Muscle layer of colon (tissue), 2 donors: ENCODE measurements around the gene ROGDI.

Source experiments
- H3K27ac ChIP-seq: one replicate; pipeline ENCODE4 v1.7.0; 2013; ENCODE audit warnings: low read depth, mild to moderate bottlenecking, low read length, moderate library complexity
- H3K27me3 ChIP-seq, 2 donors: one replicate each; pipeline ENCODE4 v1.7.0; 2013; ENCODE audit warnings: low read length in 2 of 2, mild to moderate bottlenecking in 2 of 2; ENCODE audit not compliant: insufficient read depth in 2 of 2, control insufficient read depth in 1 of 2
- H3K36me3 ChIP-seq: one replicate; pipeline ENCODE4 v1.7.0; 2013; ENCODE audit warnings: mild to moderate bottlenecking, low read length; ENCODE audit not compliant: insufficient read depth
- H3K4me1 ChIP-seq: one replicate; pipeline ENCODE4 v1.7.0; 2013; ENCODE audit warnings: mild to moderate bottlenecking, low read length; ENCODE audit not compliant: insufficient read depth
- H3K4me3 ChIP-seq, 2 donors: one replicate each; pipeline ENCODE4 v1.7.0; 2013; ENCODE audit warnings: low read length in 2 of 2, low read depth in 1 of 2, mild to moderate bottlenecking in 1 of 2, moderate library complexity in 1 of 2
- H3K9ac ChIP-seq: one replicate; pipeline ENCODE4 v1.7.0; 2013; ENCODE audit warnings: low read length
- H3K9me3 ChIP-seq: one replicate; pipeline ENCODE4 v1.7.0; 2013; ENCODE audit warnings: mild to moderate bottlenecking, low read length
- donor health status: abdominal sarcoma.
- donor health status: Adenocarcinoma of cecum.

ROGDI gene

DNA sequence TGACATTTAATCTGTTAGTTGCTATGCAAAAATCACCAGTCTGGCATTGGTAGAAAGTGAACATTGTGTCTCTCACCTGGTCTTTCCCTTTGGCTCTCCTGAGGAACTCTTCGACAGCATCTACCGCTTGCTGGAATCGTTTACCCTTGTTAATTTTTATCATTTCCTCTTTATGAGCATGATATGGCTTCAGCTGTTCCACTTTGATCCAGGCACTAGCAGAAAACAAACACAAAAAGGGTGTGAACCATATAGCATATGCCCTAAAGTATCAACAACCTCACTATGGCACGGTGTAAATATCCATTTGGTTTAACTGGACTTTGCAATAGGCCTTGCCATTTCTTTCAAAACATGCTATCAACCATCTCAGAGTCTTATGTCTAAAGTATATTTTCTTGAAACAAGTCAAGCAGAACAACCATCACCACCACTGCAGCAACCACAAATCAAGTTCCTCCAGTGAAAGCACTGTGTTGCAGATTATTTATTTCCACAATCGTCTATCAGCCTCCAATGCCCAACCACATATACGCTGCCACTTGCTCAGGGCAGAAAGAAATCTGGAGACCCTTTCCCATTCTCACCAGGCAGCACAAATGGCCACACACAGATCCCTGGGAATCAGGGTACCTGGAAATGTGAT is 30.4 kb upstream of the ROGDI start:
- Histone ChIP-seq H3K9me3 (no peaks in the 10 kb centered on the region), H3K9ac (no peak overlapping the region), H3K36me3 (peaks cover 71% of the 10 kb centered on the region), H3K4me1 (no peaks in the 10 kb centered on the region), H3K27ac (no peak overlapping the region), H3K27me3 (no peaks in the 10 kb centered on the region), H3K4me3 (no peak overlapping the region)

- Histone ChIP-seq H3K9ac (no peak overlapping the region), H3K27ac (no peak overlapping the region), H3K4me1 (no peaks in the 10 kb centered on the region), H3K4me3 (no peak overlapping the region), H3K27me3 (no peaks in the 10 kb centered on the region), H3K9me3 (no peaks in the 10 kb centered on the region), H3K36me3 (peaks cover 70% of the 10 kb centered on the region)
These were observed 29.2 kb upstream of the ROGDI start for GRCh38 chr16:4831616-4832015.

DNA sequence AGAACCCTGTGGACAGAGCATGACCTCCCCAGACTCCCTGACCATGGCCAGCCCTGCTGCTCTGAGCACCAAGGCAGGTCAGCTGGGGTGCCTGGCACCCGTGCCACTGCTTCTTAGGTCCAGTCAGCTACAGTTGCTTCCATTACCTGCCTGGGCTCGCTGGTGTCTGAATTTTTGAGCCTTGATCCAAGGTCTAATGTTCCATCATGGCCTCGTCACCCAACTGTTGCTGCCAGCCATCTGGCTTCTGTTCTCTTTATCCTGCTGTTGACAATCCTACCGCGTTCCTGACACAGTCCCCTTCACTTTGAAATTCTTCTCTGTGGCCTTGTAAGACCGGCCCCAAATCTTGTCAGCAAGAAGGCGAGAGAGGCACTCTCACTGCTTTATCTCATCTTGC is 28.0 kb upstream of the ROGDI start:
- Histone ChIP-seq H3K9ac (no peak overlapping the region), H3K4me1 (no peaks in the 10 kb centered on the region), H3K27me3 (no peaks in the 10 kb centered on the region), H3K36me3 (peaks cover 71% of the 10 kb centered on the region), H3K4me3 (no peak overlapping the region), H3K9me3 (no peaks in the 10 kb centered on the region), H3K27ac (no peak overlapping the region)

DNA sequence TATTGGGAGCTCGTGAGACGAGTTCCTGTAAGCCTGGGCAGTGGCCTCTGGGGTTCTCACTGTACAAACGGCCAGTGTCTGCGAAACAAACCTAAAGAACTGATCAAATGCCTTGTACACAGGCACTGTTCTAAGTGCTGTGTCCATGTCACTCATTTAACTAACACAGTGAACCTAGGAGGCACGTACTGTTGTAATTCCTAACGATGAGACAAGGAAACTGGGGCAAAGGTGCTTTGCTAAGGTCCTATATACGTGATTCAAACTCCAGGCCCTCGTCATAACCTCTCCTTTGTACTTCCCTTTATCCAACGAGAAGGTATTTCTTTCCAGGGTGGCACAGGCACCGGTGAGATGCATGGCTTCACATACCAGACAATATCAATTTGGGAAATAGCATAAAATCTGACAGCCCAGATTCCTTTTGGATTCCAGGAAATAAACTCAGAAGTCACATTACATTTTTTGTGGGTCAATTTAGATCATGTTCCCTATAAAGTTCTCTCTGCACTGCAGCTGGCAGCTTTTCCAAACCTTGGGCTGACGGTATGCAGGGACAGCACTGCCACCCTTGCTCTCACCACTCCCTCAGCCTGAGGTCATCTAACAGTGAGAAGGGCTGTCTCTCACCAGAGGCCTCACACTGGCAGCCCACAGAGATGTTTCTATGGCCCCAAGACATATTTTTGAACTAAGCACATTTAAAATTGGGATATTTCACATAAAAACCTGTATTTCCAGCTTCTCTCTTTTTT is 26.3 kb upstream of the ROGDI start:
- no peaks in the 10 kb centered on the region for H3K27me3 ChIP-seq
- H3K4me1 ChIP-seq, result no peaks in the 10 kb centered on the region
- no peak overlapping the region for H3K27ac ChIP-seq

DNA sequence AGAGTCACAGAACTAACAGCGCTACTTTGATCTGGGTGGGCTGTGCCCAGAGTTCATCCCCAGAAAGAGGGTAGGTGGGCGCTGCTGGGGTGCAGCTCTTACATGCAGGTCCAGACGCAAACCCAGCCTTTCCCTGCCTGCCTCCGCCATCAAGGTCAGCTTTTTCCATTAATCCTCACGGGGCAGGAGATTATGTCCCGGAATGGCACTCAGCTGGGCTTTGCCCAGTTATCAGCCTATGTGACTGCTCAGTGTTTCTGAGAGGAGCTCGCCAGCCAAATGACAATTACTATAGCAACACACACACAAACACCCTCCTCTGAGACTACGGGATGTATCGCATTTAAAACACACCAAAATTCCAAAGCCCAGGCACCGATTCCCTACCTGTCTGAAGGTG is 24.5 kb upstream of the ROGDI start:
- Histone ChIP-seq H3K9ac (no peak overlapping the region), H3K36me3 (peaks cover 80% of the 10 kb centered on the region), H3K4me1 (no peaks in the 10 kb centered on the region), H3K4me3 (no peak overlapping the region), H3K27ac (no peak overlapping the region), H3K9me3 (no peaks in the 10 kb centered on the region), H3K27me3 (no peaks in the 10 kb centered on the region)

More for the DNA sequence above, 26.3 kb upstream of the ROGDI start:
- no peaks in the 10 kb centered on the region for H3K9me3 ChIP-seq
- H3K4me3 ChIP-seq, result no peak overlapping the region
- peaks cover 80% of the 10 kb centered on the region for H3K36me3 ChIP-seq
- H3K9ac ChIP-seq, result no peak overlapping the region

DNA sequence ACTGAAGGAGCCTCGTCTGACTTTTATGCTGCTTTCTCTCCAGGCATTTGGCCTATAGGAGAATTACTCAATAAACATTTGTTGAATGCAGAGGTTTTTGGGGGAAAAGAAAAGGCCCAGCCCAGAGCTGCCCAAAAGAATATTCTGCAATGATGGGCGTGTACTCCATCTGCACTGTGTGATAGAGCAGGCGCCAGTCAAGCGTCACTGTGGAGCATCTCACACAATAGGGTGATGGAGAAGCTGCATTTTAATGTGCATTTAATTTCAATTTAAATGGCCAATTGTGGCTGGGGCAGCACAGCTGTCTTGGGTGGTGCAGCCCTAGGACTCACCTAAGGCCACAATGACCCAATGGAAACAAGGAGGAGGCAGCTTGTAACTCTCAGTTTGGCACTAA is 24.1 kb upstream of the ROGDI start:
- no peaks in the 10 kb centered on the region for H3K9me3 ChIP-seq
- no peak overlapping the region for H3K27ac ChIP-seq
- no peak overlapping the region for H3K4me3 ChIP-seq

GRCh38 chr16:4825196-4825595 is 22.8 kb upstream of the ROGDI start:
- Histone ChIP-seq H3K36me3 (peaks cover 80% of the 10 kb centered on the region), H3K9me3 (no peaks in the 10 kb centered on the region), H3K9ac (no peak overlapping the region), H3K4me1 (no peaks in the 10 kb centered on the region), H3K4me3 (no peak overlapping the region), H3K27me3 (no peaks in the 10 kb centered on the region), H3K27ac (no peak overlapping the region)

More for the DNA sequence above, 24.1 kb upstream of the ROGDI start:
- Histone ChIP-seq H3K27me3 (no peaks in the 10 kb centered on the region), H3K4me1 (no peaks in the 10 kb centered on the region), H3K36me3 (peaks cover 80% of the 10 kb centered on the region), H3K9ac (no peak overlapping the region)

- Histone ChIP-seq H3K4me3 (no peak overlapping the region), H3K27me3 (no peaks in the 10 kb centered on the region), H3K9me3 (no peaks in the 10 kb centered on the region), H3K9ac (no peak overlapping the region), H3K27ac (no peak overlapping the region), H3K4me1 (no peaks in the 10 kb centered on the region), H3K36me3 (peaks cover 81% of the 10 kb centered on the region)
These were observed 18.2 kb upstream of the ROGDI start for GRCh38 chr16:4820652-4821051.

GRCh38 chr16:4814542-4815173 is 12.2 kb upstream of the ROGDI start:
- Histone ChIP-seq H3K4me3 (no peak overlapping the region), H3K9ac (no peak overlapping the region), H3K4me1 (no peaks in the 10 kb centered on the region), H3K9me3 (no peaks in the 10 kb centered on the region), H3K27me3 (no peaks in the 10 kb centered on the region), H3K27ac (no peak overlapping the region), H3K36me3 (peaks cover 67% of the 10 kb centered on the region)

GRCh38 chr16:4814046-4814445 is 11.6 kb upstream of the ROGDI start:
- peaks cover 61% of the 10 kb centered on the region for H3K36me3 ChIP-seq
- H3K9ac ChIP-seq, result no peak overlapping the region
- H3K4me3 ChIP-seq, result no peak overlapping the region
- H3K4me1 ChIP-seq, result no peaks in the 10 kb centered on the region
- H3K27ac ChIP-seq, result no peak overlapping the region
- no peaks in the 10 kb centered on the region for H3K9me3 ChIP-seq
- H3K27me3 ChIP-seq, result no peaks in the 10 kb centered on the region

GRCh38 chr16:4813251-4814003 is 11.0 kb upstream of the ROGDI start:
- Histone ChIP-seq H3K27ac (no peak overlapping the region), H3K27me3 (no peaks in the 10 kb centered on the region), H3K9ac (no peak overlapping the region), H3K36me3 (peaks cover 56% of the 10 kb centered on the region), H3K4me3 (no peak overlapping the region), H3K4me1 (no peaks in the 10 kb centered on the region), H3K9me3 (no peaks in the 10 kb centered on the region)
